Thoracic aorta (tissue), 2 donors: Measurements from ENCODE around the gene KCTD21. TPM values are rescaled to one million over a fixed set of nuclear protein-coding genes. Genes with fewer than 3 reads are reported as not detected.

Experiments
- ATAC-seq: fragments of 150-250 bp; one replicate; pipeline ENCODE4 v1.8.0; 2017; ENCODE audit warnings: low read depth; ENCODE audit not compliant: insufficient number of reproducible peaks, low FRiP score
- DNase-seq: peaks from one replicate; pipeline ENCODE4 v3.0.0-alpha.2; 2020; ENCODE audit warnings: low spot score
- H3K27ac ChIP-seq, 2 donors: fragments of 200-600 bp; sonication (generic); 1 replicate in 1 of 2; 2 replicates in 1 of 2; pipeline ENCODE4 v1.5.1; 2016; ENCODE audit warnings: mild to moderate bottlenecking in 2 of 2, moderate library complexity in 2 of 2
- H3K27me3 ChIP-seq: fragments of 200-600 bp; sonication (generic); replicated peaks from 2 replicates; pipeline ENCODE4 v1.6.0; 2016; ENCODE audit warnings: mild to moderate bottlenecking; ENCODE audit not compliant: insufficient read depth
- H3K36me3 ChIP-seq: fragments of 200-600 bp; sonication (generic); one replicate; pipeline ENCODE4 v1.5.1; 2016
- H3K4me1 ChIP-seq, 2 donors: fragments of 200-600 bp; sonication (generic); 1 replicate in 1 of 2; 2 replicates in 1 of 2; pipeline versions ENCODE4 v1.5.1 to v1.6.0; 2016; ENCODE audit warnings: low read depth in 2 of 2, mild to moderate bottlenecking in 1 of 2; ENCODE audit not compliant: control insufficient read depth in 1 of 2
- H3K4me3 ChIP-seq: fragments of 200-600 bp; sonication (generic); 2 replicates; pipeline ENCODE4 v1.5.1; 2016; ENCODE audit warnings: mild to moderate bottlenecking
- H3K9me3 ChIP-seq: fragments of 200-600 bp; sonication (generic); 2 replicates; pipeline ENCODE4 v1.5.1; 2016
- CTCF ChIP-seq: fragments of 200-600 bp; sonication (generic); IDR thresholded peaks from one replicate; pipeline ENCODE4 v1.5.1; 2019; ENCODE audit warnings: antibody characterized with exemption
- total RNA-seq, 2 donors: library from RNA; depleted of rRNA; stranded (reverse); fragments of >200 nt; gene quantifications; one replicate each; pipeline versions ENCODE4 v1.1.0 to v1.2.3, GENCODE V29; 2016

KCTD21 gene
- total RNA-seq, 2 donors from 2014 or later, result 9.1 to 13.7 TPM

- no peak for DNase-seq
- ATAC-seq, result no peak
- Histone ChIP-seq H3K27me3 (no peaks in the 10 kb centered on the region), H3K4me3 (no peak overlapping the region), H3K27ac (no peak overlapping the region), H3K4me1 (peaks cover 3 to 6% of the 10 kb centered on the region in 2 donors), H3K36me3 (peaks cover 32% of the 10 kb centered on the region), H3K9me3 (no peaks in the 10 kb centered on the region)
- TF ChIP-seq CTCF, result no peak
These were observed 19.3 kb upstream of the KCTD21 start for GRCh38 chr11:78207532-78208256.

GRCh38 chr11:78205691-78206090 lies 17.3 kb upstream of the KCTD21 start:
- Histone ChIP-seq H3K27ac (no peak overlapping the region), H3K4me1 (peaks cover 0 to 6% of the 10 kb centered on the region in 2 donors), H3K9me3 (no peaks in the 10 kb centered on the region), H3K27me3 (no peaks in the 10 kb centered on the region), H3K4me3 (no peak overlapping the region), H3K36me3 (peaks cover 32% of the 10 kb centered on the region)
- ATAC-seq (no peak), DNase-seq (no peak)
- TF ChIP-seq CTCF, result no peak

GRCh38 chr11:78205256-78205655 lies 16.8 kb upstream of the KCTD21 start:
- H3K27ac ChIP-seq, result no peak overlapping the region
- no peak for DNase-seq

GRCh38 chr11:78203184-78203583 lies 14.8 kb upstream of the KCTD21 start:
- Histone ChIP-seq H3K36me3 (peaks cover 38% of the 10 kb centered on the region), H3K4me1 (peaks cover 0 to 6% of the 10 kb centered on the region in 2 donors), H3K27ac (no peak overlapping the region), H3K4me3 (no peak overlapping the region), H3K27me3 (no peaks in the 10 kb centered on the region), H3K9me3 (no peaks in the 10 kb centered on the region)
- ATAC-seq (no peak), DNase-seq (no peak)
- no peak for TF ChIP-seq CTCF

More at GRCh38 chr11:78205256-78205655, 16.8 kb upstream of the KCTD21 start:
- no peaks in the 10 kb centered on the region for H3K9me3 ChIP-seq
- H3K4me1 ChIP-seq, result peaks cover 0 to 6% of the 10 kb centered on the region in 2 donors
- H3K4me3 ChIP-seq, result no peak overlapping the region
- TF ChIP-seq CTCF, result no peak
- ATAC-seq, result no peak
- peaks cover 32% of the 10 kb centered on the region for H3K36me3 ChIP-seq
- no peaks in the 10 kb centered on the region for H3K27me3 ChIP-seq

GRCh38 chr11:78202733-78203167 lies 14.3 kb upstream of the KCTD21 start:
- DNase-seq (no peak), ATAC-seq (no peak)
- no peak for TF ChIP-seq CTCF
- H3K4me3 ChIP-seq, result no peak overlapping the region
- no peaks in the 10 kb centered on the region for H3K27me3 ChIP-seq
- H3K36me3 ChIP-seq, result peaks cover 37% of the 10 kb centered on the region
- H3K9me3 ChIP-seq, result no peaks in the 10 kb centered on the region
- H3K4me1 ChIP-seq, result peaks cover 0 to 6% of the 10 kb centered on the region in 2 donors
- no peak overlapping the region for H3K27ac ChIP-seq
